Neutrophil (primary cell): ENCODE measurements around the gene TSNAX.

Source experiments
- H3K27ac ChIP-seq: fragments of 200-600 bp; sonication (generic); 2 replicates; pipeline ENCODE4 v1.5.1; 2016; ENCODE audit warnings: mild to moderate bottlenecking, moderate library complexity
- H3K27me3 ChIP-seq: fragments of 200-600 bp; sonication (generic); 2 replicates; pipeline ENCODE4 v1.6.0; 2016; ENCODE audit warnings: mild to moderate bottlenecking
- H3K36me3 ChIP-seq: fragments of 200-600 bp; sonication (generic); 2 replicates; pipeline ENCODE4 v1.5.1; 2017
- H3K4me1 ChIP-seq, 2 experiments: fragments of 200-600 bp in 1 of 2; sonication (generic) in 1 of 2; 1 replicate in 1 of 2; 2 replicates in 1 of 2; pipeline versions ENCODE4 v1.5.1 to v1.6.1; 2013 to 2016; ENCODE audit warnings: low read depth in 1 of 2, low read length in 1 of 2, mild to moderate bottlenecking in 1 of 2, moderate library complexity in 1 of 2; ENCODE audit not compliant: control insufficient read depth in 1 of 2, insufficient read depth in 1 of 2
- H3K4me3 ChIP-seq, 2 experiments: fragments of 200-600 bp in 1 of 2; sonication (generic) in 1 of 2; 1 replicate in 1 of 2; 2 replicates in 1 of 2; pipeline ENCODE4 v1.5.1; 2013 to 2016; ENCODE audit warnings: low read depth in 1 of 2, low read length in 1 of 2, mild to moderate bottlenecking in 1 of 2, moderate library complexity in 1 of 2
- H3K9me3 ChIP-seq: fragments of 200-600 bp; sonication (generic); 2 replicates; pipeline ENCODE4 v1.5.1; 2016
- CTCF ChIP-seq: fragments of 200-600 bp; sonication (generic); IDR thresholded peaks from 2 replicates; pipeline ENCODE4 v1.5.1; 2016; ENCODE audit warnings: antibody characterized with exemption

The TSNAX gene

DNA sequence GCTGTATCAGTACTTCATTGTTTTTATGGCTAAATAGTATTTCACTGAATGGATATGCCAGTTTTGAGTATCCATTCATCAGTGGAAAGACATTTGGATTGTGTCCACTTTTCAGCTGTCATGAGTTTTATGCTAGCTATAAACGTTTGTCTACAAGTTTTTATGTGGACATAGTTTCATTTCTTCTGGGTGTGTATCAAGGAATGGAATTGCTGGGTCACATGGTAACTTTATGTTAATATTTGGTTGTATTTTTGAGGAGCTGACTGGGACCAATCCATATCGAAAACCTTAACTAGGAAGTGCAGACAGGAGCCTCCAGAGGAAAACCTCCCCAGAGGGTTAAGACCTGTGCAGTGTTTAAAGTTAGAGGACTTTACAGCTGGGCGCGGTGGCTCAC is 66.3 kb downstream of the TSNAX start:
- Histone ChIP-seq H3K4me3 (no peak overlapping the region), H3K4me1 (peaks cover 14 to 23% of the 10 kb centered on the region in 2 experiments), H3K27me3 (no peaks in the 10 kb centered on the region), H3K36me3 (no peaks in the 10 kb centered on the region), H3K9me3 (no peaks in the 10 kb centered on the region), H3K27ac (no peak overlapping the region)
- TF ChIP-seq CTCF: no peak

DNA sequence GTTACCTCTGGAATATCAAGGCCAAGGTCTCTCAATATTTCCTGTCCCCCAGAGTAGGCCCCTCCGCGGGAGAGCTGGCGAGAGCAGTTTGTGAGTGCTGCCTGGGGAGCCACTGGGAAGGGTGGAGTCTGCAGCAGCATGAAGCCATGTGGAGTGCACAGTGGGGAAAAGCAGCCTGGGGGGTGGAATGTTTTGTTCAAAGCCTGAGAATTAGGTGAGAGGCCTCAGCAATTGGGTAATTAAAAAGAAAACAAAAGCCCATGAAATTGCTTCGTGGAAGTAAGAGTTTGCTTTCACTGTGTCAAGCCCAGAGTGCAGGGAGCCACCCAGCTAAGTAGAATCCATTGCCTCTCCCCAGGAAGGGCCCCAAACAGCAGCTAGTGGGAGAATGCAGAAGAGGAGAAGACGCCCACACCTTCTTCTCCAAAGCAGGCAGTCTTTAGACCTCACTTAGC is 67.9 kb downstream of the TSNAX start:
- no peaks in the 10 kb centered on the region for H3K9me3 ChIP-seq
- TF ChIP-seq CTCF: no peak
- H3K4me3 ChIP-seq: no peak overlapping the region
- no peaks in the 10 kb centered on the region for H3K36me3 ChIP-seq
- peaks cover 9 to 15% of the 10 kb centered on the region in 2 experiments for H3K4me1 ChIP-seq
- H3K27ac ChIP-seq: no peak overlapping the region
- no peaks in the 10 kb centered on the region for H3K27me3 ChIP-seq

DNA sequence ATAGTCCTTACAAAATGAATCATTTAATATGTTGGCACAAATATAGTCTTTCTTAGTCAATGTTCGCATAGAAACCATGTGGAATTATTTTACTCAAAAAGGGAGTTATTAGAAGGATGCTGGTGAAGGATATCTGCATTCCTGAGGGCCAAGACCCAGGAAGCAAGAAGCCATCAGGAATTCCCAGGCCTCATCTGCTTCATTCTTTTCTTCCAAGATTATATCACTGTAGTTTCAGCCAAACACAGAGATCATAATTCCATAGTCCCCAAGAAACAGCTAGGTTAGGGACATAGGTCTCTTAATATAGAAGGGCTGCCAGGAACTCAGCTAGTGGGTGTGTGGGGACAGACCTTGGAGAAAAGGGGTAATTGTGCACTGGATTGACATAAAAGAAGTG is 69.5 kb downstream of the TSNAX start:
- no peak for TF ChIP-seq CTCF
- no peaks in the 10 kb centered on the region for H3K36me3 ChIP-seq

GRCh38 chr1:231600458-231600976 is 72.0 kb downstream of the TSNAX start:
- TF ChIP-seq CTCF: no peak
- Histone ChIP-seq H3K27ac (no peak overlapping the region), H3K4me1 (peaks cover 16 to 17% of the 10 kb centered on the region in 2 experiments), H3K4me3 (no peak overlapping the region), H3K36me3 (no peaks in the 10 kb centered on the region), H3K27me3 (no peaks in the 10 kb centered on the region), H3K9me3 (no peaks in the 10 kb centered on the region)

More for the DNA sequence above, 69.5 kb downstream of the TSNAX start:
- H3K4me3 ChIP-seq: no peak overlapping the region
- peaks cover 9 to 11% of the 10 kb centered on the region in 2 experiments for H3K4me1 ChIP-seq
- H3K27me3 ChIP-seq: no peaks in the 10 kb centered on the region
- no peak overlapping the region for H3K27ac ChIP-seq
- H3K9me3 ChIP-seq: no peaks in the 10 kb centered on the region

GRCh38 chr1:231601824-231602672 is 73.6 kb downstream of the TSNAX start:
- H3K27ac ChIP-seq: no peak overlapping the region
- no peak overlapping the region for H3K4me3 ChIP-seq
- no peaks in the 10 kb centered on the region for H3K27me3 ChIP-seq
- H3K9me3 ChIP-seq: no peaks in the 10 kb centered on the region
- peaks cover 16 to 17% of the 10 kb centered on the region in 2 experiments for H3K4me1 ChIP-seq
- no peak for TF ChIP-seq CTCF
- no peaks in the 10 kb centered on the region for H3K36me3 ChIP-seq
